Measurements from ENCODE around the gene CNOT6.
"Not testable (repeated sequence)": the region's sequence is repeated elsewhere in the genome, so short reads cannot be mapped to it uniquely, and the experiment has no call there.

The CNOT6 gene

DNA sequence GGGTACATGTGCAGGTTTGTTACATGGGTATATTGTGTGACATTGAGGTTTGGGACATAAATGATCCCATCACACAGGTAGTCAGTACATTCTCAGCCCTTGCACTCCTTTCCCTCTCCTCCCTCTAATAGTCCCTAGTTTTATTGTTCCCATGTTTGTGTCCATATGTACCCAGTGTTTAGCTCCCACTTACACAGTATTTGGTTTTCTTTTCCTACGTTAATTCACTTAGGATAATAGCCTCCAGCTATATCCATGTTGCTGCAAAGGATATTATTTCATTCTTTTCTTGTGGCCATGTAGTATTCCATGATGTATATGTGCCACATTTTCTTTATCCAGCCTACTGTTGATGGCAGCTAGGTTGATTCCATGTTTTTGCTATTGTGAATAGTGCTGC lies 27.4 kb downstream of the CNOT6 start:
- DNase-seq, result no peak

DNA sequence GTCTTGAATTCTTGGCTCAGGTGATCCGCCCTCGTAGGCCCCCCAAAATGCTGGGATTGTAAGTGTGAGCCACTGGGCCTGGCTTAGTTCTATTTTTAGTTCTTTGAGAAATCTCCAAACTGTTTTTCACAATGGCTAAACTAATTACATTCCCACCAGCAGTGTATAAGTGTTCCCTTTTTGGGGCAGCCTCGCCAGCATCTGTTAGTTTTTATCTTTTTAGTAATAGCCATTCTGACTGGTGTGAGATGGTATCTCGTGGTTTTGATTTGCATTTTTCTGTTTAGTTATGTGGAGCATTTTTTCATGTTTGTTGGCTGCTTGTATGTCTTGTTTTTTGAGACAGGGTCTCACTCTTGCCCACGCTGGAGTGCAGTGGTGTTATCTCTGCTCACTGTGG lies 28.2 kb downstream of the CNOT6 start:
- no peak for DNase-seq

DNA sequence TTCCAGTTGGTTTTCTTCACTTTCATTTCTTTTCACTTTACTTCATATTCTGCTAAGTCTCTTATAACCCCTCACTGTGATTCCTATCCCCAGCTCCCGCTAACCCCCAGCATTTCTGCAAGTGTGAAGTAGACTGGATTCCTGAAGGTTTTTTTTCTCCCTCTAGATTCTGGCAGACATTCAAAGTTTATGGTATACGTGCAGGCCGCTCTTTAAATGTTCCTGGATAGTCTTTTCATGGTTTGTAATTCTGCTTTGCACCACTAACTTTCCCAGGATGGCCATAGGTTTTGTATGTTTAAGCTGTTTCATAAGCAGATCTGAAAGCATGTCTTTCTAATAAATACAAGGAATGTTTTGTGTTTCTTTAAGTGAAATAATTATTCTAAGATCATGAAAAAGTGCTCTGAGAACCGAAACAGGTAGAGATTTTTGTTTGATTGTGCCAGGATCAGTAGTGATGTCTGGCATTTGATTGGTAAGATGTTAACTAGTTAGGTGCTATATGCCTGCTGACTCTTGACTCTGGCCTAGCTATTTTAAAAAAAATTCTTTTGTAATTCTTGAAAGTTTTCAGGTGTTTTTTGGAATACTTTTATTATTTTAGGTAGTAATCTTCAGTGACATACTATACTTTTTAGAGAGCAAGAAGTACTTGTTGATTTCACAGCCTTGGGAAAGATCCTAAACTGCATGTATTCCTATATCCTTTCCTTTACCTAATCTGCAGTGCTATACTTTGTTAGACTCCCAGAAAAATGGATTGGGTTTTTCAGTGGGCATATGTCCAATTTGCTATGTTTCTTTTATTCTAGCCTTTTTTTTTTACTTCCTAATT lies 29.7 kb downstream of the CNOT6 start:
- DNase-seq, result no peak

DNA sequence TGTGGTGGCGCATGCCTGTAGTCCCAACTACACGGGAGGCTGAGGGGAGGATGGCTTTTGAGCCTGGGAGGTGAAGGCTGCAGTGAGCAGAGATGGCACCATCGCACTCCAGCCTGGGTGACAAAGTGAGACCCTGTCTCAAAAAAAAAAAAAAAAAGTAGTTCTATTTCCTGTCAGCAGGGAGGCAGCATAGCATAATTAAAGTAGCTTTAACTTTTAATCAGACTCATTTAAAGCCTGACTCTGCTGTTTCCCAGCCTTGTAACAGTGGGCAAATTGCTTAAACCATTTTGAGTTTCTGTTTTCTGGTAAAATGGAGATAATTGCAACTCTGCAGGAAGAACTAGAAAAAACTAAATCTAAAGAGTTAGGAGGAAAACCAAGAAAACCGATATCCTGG lies 31.2 kb downstream of the CNOT6 start:
- no peak for DNase-seq

DNA sequence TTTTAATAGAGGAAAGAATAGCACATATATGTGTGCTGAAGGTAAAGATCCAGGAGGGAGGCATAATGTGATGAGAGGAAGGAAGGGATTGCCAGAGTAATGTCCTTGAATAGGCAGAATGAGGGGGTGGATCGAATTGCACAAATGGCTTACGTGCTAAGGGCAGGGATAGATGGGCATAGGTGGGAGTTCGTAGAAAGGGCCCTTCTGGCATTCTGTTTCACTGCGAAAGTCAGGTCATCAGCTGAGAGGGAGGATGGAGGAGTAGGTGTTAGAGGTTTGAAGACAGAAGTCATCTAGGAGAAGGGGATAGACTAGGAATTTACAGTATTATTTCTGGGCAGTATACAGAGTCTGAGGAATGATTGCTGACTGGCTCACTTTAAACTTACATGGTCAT lies 32.1 kb downstream of the CNOT6 start:
- no peak for DNase-seq

DNA sequence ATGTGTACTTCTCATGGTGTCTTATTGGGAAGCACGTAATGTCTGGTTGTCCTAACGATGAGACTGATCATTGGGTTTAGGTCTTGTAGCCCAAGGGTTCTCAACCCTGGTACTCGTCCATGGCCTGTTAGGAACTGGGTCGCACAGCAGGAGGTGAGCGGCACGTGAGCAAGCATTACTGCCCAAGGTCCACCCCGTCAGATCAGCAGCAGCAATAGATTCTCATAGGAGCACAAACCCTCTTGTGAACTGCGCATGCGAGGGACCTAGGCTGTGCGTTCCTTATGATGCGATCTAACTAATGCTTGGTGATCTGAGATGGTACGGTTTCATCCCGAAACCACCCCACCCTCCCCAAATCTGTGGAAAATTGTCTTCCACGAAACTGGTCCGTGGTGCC lies 33.5 kb downstream of the CNOT6 start:
- DNase-seq, result no peak

DNA sequence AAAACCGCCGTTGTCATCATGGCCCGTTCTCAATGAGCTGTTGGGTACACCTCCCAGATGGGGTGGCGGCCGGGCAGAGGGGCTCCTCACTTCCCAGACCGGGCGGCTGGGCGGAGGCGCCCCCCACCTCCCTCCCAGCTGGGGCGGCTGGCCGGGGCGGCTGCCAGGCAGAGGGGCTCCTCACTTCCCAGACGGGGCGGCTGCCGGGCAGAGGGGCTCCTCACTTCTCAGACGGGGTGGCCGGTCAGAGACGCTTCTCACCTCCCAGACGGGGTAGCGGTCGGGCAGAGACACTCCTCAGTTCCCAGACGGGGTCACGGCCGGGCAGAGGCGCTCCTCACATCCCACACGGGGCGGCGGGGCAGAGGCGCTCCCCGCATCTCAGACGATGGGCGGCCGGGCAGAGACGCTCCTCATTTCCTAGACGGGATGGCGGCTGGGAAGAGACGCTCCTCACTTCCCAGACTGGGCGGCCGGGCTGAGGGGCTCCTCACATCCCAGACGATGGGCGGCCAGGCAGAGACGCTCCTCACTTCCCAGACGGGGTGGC lies 36.9 kb downstream of the CNOT6 start:
- not testable (repeated sequence) for DNase-seq

DNA sequence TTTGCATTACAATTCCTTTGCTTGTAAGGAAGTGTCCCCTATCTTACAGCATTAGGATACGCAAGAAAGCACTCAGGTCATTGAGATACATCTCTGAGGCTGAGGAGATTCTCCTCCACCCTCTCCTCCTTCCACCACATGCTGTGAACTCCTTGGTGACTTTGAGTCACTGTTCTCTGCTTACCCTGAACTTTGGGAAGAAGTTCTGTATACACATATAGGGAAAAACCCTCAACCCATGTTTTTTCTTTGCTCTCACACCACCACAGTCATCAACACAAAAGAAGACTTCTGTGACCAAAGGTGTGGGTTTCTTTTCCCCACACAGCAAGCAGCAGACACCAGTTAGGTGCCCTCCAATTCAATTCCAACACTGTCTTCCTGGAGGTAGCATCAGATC lies 38.1 kb downstream of the CNOT6 start:
- DNase-seq, result no peak

DNA sequence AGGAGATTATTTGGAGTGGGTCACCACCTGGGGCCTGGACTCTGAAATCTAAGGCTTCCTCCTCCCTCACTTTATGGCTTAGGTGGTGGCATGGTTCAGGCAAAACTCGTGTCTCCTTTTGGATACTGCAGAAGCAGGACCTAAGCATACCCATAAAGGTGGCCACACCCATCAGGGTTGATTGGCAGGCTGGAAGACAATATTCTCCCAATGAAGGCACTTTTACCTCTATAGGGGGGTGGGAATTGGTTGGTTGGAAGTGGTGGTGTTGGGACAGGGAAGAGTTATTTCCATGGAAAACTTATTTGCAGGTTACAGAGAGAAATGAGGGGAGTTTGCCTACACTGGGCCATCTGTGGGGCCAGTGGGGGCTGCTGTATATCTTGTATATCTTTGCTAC lies 39.7 kb downstream of the CNOT6 start:
- DNase-seq, result no peak

DNA sequence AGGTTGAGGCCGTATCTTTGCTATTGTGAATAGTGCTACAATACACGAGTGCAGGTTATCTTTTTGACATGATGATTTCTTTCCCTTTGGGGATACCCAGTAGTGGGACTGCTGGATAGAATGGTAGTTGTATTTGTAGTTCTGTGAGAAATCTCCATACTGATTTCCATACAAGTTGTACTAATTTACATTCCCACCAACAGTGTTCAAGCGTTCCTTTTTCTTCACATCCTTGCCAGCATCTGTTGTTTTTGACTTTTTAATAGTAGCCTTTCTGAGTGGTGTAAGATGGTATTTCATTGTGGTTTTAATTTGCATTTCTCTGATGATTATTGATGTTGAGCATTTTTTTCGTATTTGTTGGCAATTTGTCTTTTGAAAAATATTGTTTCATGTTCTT lies 41.4 kb downstream of the CNOT6 start:
- DNase-seq, result no peak

DNA sequence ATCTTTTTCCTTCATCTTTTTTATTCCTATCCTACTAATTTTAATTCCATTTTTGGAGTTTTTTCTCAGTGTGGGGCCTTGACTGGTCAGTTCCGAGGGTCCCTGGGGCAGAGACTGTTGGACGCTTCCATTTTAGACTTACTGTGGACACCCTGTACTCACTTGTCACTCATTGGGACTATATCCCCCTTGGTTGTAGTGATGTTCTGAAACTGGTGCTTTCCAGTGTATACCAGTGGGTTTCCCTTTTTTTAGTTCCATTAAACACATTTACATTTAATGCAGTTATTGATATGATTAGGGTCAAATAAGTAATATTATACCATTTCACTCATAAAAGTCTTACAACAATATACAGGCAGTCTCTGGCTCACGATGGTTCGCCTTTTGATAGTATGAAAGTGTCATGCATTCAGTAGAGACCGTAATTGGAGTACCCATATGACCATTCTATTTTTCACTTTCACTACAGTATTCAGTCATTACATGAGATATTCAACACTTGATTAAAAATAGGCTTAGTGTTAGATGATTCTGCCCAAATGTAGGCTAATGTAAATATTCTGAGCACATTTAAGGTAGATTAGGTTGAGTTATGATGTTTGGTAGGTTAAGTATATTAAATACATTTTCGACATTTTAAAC lies 46.0 kb downstream of the CNOT6 start:
- DNase-seq, result no peak

DNA sequence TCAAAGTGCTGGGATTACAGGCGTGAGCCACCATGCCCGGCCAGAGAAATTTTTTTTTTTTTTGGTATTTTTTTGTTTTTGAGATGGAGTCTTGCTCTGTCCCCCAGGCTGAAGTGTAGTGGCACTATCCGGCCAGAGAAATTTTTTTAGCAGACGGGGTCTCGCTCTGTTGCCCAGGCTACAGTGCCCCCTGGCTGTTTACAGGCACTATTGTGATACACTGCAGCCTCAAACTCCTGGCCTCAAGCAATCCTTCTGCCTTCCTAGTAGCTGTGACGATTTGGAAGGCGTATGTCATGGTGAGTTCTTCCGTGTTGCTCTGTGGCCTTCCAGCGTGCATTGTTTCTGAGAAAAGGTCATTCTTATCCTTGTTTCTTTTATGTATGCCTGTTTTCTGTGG lies 47.5 kb downstream of the CNOT6 start:
- DNase-seq, result no peak

DNA sequence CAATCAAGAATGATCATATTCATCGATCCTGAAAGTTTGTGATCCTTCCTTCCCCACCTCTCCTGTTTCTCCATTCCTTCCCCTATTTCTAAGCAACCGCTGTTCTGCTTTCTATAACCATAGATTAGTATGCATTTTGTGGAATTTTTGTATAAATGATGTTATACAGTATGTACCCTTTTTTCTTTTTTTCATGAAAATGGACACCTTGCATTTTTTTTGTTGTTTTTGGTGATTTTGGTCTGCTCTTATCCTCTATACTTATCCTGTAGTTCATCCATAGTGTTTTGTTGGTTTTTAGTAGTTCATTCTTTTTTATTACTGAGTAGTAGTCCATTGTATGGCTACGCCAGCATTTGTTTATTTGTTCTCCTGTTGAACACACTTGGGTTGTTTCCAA lies 51.1 kb downstream of the CNOT6 start:
- DNase-seq, result no peak

DNA sequence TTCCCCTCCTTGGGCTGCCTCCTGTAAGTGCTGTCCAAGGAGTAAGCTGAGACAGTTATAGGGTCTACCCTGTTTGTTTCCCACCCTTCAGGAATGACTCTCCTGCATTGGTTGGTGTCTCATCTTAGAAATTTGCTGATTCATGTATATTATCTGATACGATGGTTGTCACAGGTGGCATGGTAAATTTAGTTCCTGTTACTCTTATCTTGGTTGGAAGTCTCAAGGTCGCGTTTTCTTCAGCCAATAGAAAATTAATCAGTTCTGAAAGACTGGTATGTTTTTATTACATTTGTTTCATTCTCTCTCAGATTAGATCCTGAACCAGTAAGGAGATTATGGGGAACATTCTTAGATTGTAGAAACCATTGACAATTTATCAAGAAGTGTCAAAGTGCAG lies 54.4 kb downstream of the CNOT6 start:
- DNase-seq, result no peak

DNA sequence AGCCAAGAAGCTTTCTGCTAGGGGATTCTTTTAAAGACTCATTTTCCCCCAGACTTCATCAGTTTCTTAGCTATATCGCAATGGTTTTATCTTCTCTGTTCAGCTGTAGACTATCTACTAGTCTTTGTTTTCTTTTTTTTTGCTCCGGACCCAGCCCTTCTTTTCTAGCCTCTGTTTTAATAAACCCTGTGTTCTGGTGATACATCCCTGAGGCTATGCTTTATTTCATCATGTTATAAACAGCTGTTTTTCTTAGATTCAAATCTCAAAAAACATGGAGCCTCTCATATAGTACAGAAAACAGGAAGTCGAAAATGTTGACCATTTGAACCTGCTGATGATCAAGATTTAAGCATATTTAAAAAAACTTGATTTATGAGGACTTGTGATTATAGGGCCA lies 59.4 kb downstream of the CNOT6 start:
- DNase-seq, result no peak

DNA sequence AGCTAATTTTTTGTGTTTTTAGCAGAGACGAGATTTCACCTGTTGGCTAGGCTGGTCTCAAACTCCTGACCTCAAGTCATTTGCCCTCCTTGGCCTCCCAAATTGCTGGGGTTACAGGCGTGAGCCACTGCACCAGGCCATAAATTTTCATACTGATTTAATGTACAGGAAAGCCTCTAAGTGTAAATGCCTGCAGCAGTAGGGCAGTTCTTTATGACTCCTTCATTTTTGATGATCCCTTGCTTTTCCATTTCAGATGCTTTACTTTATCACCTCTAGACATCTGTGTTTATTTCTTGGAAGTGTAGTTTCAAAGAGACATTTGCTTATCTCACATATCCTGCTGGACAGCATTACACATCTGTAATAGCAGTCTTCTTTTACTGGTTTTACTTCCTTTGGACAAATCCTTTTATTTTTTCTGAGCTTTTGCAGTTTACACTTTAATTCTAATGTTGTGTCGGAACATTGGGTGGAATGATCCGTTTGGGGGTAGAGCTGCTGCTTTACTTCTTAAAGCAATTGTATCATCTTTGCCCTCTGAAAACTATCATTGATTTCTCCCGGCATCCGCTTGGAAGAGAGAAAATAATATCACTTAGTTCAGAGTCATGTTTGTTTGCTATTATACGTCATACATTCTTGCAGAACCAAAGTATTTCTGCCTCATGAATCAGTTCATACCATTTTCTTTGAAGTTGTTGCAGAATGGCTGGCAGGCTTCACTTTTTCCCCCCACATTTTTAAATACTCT lies 61.2 kb downstream of the CNOT6 start:
- no peak for DNase-seq

DNA sequence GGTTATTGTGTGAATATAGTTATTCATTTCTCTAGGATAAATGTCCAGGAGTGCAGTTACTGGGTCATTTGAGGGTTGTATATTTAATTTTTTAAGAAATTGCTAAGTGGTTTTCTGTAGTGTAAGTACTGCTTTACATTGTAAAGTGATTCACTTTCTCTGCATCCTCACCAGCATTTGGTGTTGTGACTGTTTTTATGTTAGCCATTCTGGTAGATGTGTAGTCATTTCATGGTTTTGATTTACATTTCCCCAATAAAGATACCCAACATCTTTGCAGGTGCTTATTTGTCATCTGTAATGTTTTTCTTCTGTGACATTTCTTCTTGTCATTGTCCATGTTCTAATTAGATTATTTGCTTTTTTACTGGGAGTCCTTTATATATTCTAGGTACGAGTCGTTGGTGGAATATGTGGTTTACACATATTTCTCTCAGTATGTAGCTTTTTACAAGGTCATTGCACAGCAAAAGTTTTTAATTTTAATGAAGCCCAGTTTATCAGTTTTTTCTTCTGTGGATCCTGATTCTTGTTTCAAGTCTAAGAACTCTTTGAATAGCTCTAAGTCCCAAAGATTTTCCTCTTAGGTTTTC lies 63.1 kb downstream of the CNOT6 start:
- DNase-seq, result no peak

DNA sequence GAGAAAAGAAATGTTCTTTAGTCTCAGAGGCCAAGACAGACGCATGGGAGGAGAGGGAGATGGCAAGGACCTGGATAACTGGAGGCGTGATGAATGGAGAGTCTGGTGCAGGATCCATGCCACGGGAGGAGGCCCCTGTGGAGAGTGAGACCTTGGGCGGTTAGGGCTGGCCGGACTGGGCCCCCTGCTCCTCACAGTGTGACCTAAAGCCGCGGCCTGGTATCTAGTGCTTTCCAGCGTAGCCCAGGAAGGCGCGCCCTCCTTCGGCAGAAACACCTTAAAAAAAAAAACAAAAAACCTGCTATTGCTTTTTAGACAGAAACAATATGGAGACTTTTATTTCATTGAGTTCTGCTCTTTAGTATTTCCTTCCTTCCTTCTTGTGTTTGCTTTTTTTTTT lies 64.1 kb downstream of the CNOT6 start:
- DNase-seq, result no peak

DNA sequence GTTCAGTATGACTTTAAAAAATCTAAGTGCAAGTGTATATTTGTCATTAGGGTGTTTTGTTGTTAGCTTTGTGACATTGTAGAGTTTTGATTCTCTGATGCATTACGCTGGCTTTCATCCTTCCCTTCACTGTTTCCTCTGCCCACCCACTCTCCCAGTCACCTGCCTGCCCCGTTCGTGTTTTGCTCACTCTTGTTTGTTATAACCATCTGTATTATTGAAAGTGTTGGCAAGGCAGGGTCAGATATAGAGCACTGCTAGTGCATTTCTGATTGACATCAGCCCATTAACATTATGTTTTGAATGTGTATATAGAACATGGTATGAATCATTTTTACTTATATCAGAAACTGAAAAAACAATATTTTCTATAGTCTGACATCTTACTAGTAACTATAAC lies 69.8 kb downstream of the CNOT6 start:
- DNase-seq, result no peak

DNA sequence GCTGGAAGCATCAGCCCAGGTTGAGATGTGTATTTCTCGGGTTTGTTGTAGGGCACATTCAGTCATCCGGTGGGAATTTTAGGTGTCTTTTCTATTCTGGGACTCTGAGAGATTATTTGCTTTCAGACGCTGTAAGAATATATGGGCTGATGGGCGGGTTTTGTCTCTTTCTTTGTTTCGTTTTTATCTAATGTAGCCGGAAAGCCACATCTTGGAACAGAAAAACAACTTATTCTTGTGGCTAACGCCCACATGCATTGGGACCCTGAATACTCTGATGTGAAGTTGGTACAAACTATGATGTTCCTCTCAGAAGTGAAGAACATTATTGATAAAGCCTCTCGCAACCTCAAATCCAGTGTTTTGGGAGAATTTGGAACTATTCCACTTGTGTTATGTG lies 74.7 kb downstream of the CNOT6 start:
- DNase-seq, result no peak

DNA sequence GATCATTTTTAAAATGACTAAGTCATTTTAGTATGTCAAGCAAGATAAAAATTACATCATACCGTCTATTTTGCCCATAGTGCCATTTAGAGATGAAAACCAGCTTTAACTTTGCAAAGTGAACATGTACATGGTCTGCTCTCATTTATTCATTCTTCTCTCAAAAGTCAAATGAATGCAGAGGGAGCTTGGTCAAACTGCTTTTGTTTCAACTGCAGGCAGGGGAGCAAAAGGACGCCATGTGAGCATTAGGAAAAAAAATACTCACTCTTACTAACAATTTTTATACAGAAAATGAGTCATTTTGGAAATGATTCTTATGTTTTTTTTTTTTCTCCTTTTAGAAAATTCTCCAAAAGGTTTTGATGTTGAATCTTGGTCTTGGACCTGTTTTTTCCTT lies 81.4 kb downstream of the CNOT6 start:
- no peak for DNase-seq

DNA sequence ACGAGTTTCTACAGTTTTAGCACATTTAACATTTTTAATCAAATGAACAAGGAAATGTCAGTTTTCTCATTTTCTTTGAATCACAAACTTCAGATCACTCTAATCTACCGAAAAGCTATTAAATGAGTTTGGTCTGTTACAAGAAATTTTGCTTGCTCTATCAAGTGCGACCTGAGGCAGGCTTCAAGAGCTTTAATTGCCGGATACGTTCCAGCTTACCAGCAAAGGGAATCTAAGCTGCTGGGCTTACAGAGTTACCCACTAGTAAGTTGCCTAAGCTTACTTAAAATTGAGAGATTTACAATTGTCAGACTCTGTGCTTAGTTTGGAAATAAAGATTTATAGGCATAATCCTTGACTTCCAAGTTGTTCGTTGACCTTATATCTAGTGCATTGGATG lies 86.5 kb downstream of the CNOT6 start:
- DNase-seq, result no peak

DNA sequence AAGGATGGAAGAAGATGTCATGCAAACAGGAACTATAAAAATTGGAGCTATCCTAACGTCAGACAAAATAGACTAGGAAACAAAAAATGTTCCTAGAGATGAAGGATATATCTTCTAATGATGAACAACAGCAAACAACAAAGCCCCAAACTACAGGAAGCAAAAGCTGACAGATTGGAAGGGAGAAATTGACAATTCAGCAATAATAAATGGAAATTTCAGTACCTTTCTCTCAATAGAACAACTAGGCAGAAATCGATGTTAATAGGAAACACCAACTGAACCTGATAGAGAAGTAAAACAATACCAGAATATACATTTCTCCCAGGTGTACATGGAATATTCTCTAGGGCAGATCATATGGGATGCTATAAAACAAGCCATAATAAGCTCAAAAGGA lies 89.6 kb downstream of the CNOT6 start:
- no peak for DNase-seq
